DND-41 (cell line): ENCODE measurements around the gene TOMM40L.
"Not testable (repeated sequence)": the region's sequence is repeated elsewhere in the genome, so short reads cannot be mapped to it uniquely, and the experiment has no call there.

Experiments used
- ATAC-seq: fragments of 200-7000 bp; cut with Tn5 transposase; 3 replicates; pipeline ENCODE4 v1.9.1; 2021; ENCODE audit warnings: low read depth; ENCODE audit not compliant: insufficient read depth
- DNase-seq: peaks from one replicate; pipeline ENCODE4 v3.0.0-alpha.2; 2020
- H2AFZ ChIP-seq: 2 replicates; pipeline ENCODE4 v1.6.0; 2012; ENCODE audit warnings: low read depth, low read length
- H3K27ac ChIP-seq: 2 replicates; pipeline ENCODE4 v1.5.1; 2012; ENCODE audit warnings: low read length, inconsistent platforms
- H3K27me3 ChIP-seq: fragments of 200-600 bp; sonication (generic); 2 replicates; pipeline ENCODE4 v1.6.0; 2012; ENCODE audit warnings: low read length, mild to moderate bottlenecking, inconsistent platforms; ENCODE audit not compliant: insufficient read depth, poor library complexity
- H3K36me3 ChIP-seq: 2 replicates; pipeline ENCODE4 v1.5.1; 2012; ENCODE audit warnings: low read length, inconsistent platforms; ENCODE audit not compliant: insufficient read depth
- H3K4me1 ChIP-seq: 2 replicates; pipeline ENCODE4 v1.5.1; 2012; ENCODE audit warnings: mild to moderate bottlenecking, low read length; ENCODE audit not compliant: insufficient read depth
- H3K4me2 ChIP-seq: 2 replicates; pipeline ENCODE4 v1.6.0; 2012; ENCODE audit warnings: mild to moderate bottlenecking, moderate library complexity, low read length, inconsistent platforms; ENCODE audit not compliant: insufficient read depth
- H3K4me3 ChIP-seq, 2 experiments: fragments of 200-600 bp in 1 of 2; shearing (Covaris generic) in 1 of 2; 2 replicates each; pipeline ENCODE4 v1.5.1; 2012 to 2016; ENCODE audit warnings: inconsistent platforms in 2 of 2, low read length in 2 of 2, mild to moderate bottlenecking in 2 of 2, low read depth in 1 of 2, moderate library complexity in 1 of 2
- H3K79me2 ChIP-seq: 2 replicates; pipeline ENCODE4 v1.6.0; 2012; ENCODE audit warnings: low read length, inconsistent platforms; ENCODE audit not compliant: insufficient read depth
- H3K9ac ChIP-seq: 2 replicates; pipeline ENCODE4 v1.6.0; 2012; ENCODE audit warnings: low read depth, mild to moderate bottlenecking, inconsistent platforms, low read length, moderate library complexity
- H3K9me3 ChIP-seq: 2 replicates; pipeline ENCODE4 v1.5.1; 2012; ENCODE audit warnings: low read length, moderate library complexity, mild to moderate bottlenecking, inconsistent platforms; ENCODE audit not compliant: insufficient read depth, severe bottlenecking
- H4K20me1 ChIP-seq: 2 replicates; pipeline ENCODE4 v1.6.0; 2012; ENCODE audit warnings: low read length; ENCODE audit not compliant: insufficient read depth
- EZH2 ChIP-seq: IDR thresholded peaks from 3 replicates; pipeline ENCODE4 v1.6.1; 2012; ENCODE audit warnings: borderline replicate concordance, low read depth, mild to moderate bottlenecking, moderate library complexity, low read length, inconsistent platforms; ENCODE audit not compliant: severe bottlenecking
- TF ChIP-seq, protein P1 (sequence below): IDR thresholded peaks from 2 replicates; pipeline ENCODE4 v1.5.1; 2012; ENCODE audit warnings: borderline replicate concordance, low read length, moderate library complexity, mild to moderate bottlenecking; ENCODE audit not compliant: poor library complexity, severe bottlenecking; ENCODE audit errors: extremely low read depth

Gene TOMM40L

DNA sequence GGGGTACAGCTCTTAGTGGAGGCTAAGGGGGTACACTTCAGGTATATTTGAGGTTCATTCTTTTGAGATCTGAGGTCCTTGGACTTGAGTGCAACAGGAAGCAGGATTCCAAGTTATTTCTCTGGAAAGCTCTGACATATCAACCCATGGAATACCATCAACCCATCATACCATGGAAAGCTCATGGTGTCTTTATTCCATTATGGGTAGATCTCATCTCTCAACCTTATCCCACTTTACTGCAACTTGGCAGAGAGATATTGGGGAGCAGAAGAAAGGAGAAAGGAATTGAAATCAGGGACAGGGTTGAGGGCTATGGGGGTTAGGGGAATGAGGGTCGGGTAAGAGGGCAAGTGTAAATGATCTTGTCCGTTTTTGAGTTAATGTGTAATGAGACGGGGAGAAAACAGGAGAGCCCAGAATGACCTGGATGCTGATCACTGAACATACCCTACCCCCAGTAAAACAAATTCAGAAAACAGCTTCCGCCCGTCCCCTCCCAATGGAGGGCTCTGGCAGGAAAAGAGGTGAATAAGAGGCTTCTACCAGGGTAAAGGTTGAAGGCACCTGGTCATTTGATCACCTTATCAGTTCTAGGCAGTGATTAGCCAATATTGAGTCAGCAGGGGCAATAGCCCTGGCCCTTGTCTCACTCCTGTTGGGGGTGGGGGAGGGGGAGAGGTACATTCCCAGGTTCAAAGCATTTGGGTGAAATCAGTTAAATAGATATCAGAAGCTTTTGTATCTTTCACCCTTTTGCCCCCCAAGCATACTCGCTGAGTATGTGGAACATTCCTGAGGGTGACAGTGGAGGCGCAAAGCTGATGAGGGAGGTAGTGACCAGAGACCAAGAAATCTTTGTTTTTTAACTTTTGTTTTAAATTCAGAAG, 1.8 kb upstream of the TOMM40L start:
- DNase-seq (no peak), ATAC-seq (no peak)
- H3K27ac ChIP-seq: no peak overlapping the region
- TF ChIP-seq, protein P1, sequence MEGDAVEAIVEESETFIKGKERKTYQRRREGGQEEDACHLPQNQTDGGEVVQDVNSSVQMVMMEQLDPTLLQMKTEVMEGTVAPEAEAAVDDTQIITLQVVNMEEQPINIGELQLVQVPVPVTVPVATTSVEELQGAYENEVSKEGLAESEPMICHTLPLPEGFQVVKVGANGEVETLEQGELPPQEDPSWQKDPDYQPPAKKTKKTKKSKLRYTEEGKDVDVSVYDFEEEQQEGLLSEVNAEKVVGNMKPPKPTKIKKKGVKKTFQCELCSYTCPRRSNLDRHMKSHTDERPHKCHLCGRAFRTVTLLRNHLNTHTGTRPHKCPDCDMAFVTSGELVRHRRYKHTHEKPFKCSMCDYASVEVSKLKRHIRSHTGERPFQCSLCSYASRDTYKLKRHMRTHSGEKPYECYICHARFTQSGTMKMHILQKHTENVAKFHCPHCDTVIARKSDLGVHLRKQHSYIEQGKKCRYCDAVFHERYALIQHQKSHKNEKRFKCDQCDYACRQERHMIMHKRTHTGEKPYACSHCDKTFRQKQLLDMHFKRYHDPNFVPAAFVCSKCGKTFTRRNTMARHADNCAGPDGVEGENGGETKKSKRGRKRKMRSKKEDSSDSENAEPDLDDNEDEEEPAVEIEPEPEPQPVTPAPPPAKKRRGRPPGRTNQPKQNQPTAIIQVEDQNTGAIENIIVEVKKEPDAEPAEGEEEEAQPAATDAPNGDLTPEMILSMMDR: no peak
- TF ChIP-seq EZH2: no peak
- H3K9me3 ChIP-seq: no peaks in the 10 kb centered on the region
- H3K36me3 ChIP-seq: peaks cover 16% of the 10 kb centered on the region
- no peak overlapping the region for H3K4me2 ChIP-seq
- H3K9ac ChIP-seq: no peak overlapping the region
- H3K4me3 ChIP-seq: no peak overlapping the region
- H3K79me2 ChIP-seq: peaks cover 13% of the 10 kb centered on the region
- peaks cover 27% of the 10 kb centered on the region for H3K4me1 ChIP-seq
- H2AFZ ChIP-seq: no peak overlapping the region
- H4K20me1 ChIP-seq: no peaks in the 10 kb centered on the region
- no peaks in the 10 kb centered on the region for H3K27me3 ChIP-seq

DNA sequence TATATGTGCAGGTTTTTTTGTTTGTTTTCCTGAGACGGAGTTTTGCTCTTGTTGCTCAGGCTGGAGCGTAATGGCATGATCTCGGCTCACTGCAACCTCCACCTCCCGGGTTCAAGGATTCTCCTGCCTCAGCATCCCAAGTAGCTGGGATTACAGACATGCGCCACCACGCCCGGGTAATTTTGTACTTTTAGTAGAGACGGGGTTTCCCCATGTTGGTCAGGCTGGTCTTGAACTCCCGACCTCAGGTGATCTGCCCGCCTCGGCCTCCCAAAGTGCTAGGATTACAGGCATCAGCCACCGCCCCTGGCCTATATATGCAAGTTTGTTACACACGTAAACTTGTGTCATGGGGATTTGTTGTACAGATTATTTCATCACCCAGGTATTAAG, 1.2 kb upstream of the TOMM40L start:
- H2AFZ ChIP-seq: peak overlapping the region; percentile 79; the same call in 1 of the 2 replicates
- H3K27ac ChIP-seq: not testable (repeated sequence)

GRCh38 chr1:161225178-161225533, 704 bp upstream of the TOMM40L start:
- no peak for TF ChIP-seq EZH2
- TF ChIP-seq, protein P1: no peak
- Histone ChIP-seq H3K36me3 (peaks cover 24% of the 10 kb centered on the region), H3K4me3 (peak overlapping the region in 1 of 2 experiments; percentile 21; a peak in 2 of 4 replicates), H4K20me1 (no peaks in the 10 kb centered on the region), H3K9ac (0 out of 2 replicates have a peak overlapping the region, but pooled peaks have one; percentile 1), H3K27ac (peak overlapping the region; percentile 72), H3K9me3 (no peaks in the 10 kb centered on the region), H2AFZ (peak overlapping the region; percentile 79), H3K27me3 (no peaks in the 10 kb centered on the region), H3K4me2 (peak overlapping the region; percentile 49), H3K79me2 (peaks cover 13% of the 10 kb centered on the region), H3K4me1 (peaks cover 27% of the 10 kb centered on the region)
- ATAC-seq (no peak), DNase-seq (no peak)

More for the DNA sequence above, 1.2 kb upstream of the TOMM40L start:
- H3K27me3 ChIP-seq, H3K9ac ChIP-seq, H3K4me2 ChIP-seq, ATAC-seq, H3K4me3 ChIP-seq, DNase-seq, H3K9me3 ChIP-seq, H4K20me1 ChIP-seq: not testable (repeated sequence)
- Histone ChIP-seq H3K36me3 (peaks cover 22% of the 10 kb centered on the region), H3K4me1 (peaks cover 27% of the 10 kb centered on the region), H3K79me2 (peaks cover 13% of the 10 kb centered on the region)

DNA sequence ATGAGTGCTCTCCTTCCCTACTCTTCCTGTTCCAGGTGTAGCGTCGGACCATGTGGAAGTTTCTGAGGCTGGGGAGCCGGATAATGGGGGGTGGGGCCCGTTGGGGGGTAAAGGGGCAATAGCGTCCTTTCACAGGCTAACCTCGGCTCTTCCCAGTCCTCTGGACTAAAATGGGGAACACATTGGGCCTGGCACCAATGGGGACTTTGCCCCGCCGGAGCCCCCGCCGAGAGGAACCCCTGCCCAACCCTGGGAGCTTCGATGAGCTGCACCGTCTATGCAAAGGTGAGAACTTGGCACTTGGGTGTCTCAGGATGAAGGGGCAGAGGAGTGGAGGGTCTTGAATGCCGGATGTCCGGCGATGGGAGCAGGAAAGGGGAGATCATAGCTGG, 456 bp downstream of the TOMM40L start:
- DNase-seq (no peak), ATAC-seq (no peak)
- Histone ChIP-seq H3K79me2 (peaks cover 13% of the 10 kb centered on the region), H3K9ac (peak overlapping the region; percentile 70), H3K4me3 (peak overlapping the region; percentile 72 to 89), H3K27ac (peak overlapping the region; percentile 88), H3K4me1 (peaks cover 27% of the 10 kb centered on the region), H3K36me3 (peaks cover 24% of the 10 kb centered on the region), H3K27me3 (no peaks in the 10 kb centered on the region), H4K20me1 (0 out of 2 replicates have a peak, but pooled peaks cover 3% of the 10 kb centered on the region), H3K4me2 (peak overlapping the region; percentile 93), H2AFZ (peak overlapping the region; percentile 98), H3K9me3 (no peaks in the 10 kb centered on the region)
- TF ChIP-seq, protein P1: no peak
- TF ChIP-seq EZH2: no peak
